GM19351 (cell line): ENCODE measurements around the gene CARD10.
A peak's percentile ranks its signal among the peaks of the same experiment; 100 is the strongest.
"Not testable (repeated sequence)": the region's sequence is repeated elsewhere in the genome, so short reads cannot be mapped to it uniquely, and the experiment has no call there.

Experiments used
- ATAC-seq: cut with Tn5 transposase; IDR thresholded peaks from one replicate; pipeline ENCODE4 v1.9.1; 2021; ENCODE audit warnings: mild to moderate bottlenecking, moderate library complexity; ENCODE audit not compliant: unreplicated experiment

Gene CARD10

GRCh38 chr22:37557321-37558001, 38.2 kb upstream of the CARD10 start:
- no peak for ATAC-seq

GRCh38 chr22:37556710-37557109, 37.5 kb upstream of the CARD10 start:
- ATAC-seq: no peak

- no peak for ATAC-seq
Measured at GRCh38 chr22:37555029-37555428, 35.8 kb upstream of the CARD10 start.

- ATAC-seq: no peak
Measured at GRCh38 chr22:37553725-37554124, 34.5 kb upstream of the CARD10 start.

DNA sequence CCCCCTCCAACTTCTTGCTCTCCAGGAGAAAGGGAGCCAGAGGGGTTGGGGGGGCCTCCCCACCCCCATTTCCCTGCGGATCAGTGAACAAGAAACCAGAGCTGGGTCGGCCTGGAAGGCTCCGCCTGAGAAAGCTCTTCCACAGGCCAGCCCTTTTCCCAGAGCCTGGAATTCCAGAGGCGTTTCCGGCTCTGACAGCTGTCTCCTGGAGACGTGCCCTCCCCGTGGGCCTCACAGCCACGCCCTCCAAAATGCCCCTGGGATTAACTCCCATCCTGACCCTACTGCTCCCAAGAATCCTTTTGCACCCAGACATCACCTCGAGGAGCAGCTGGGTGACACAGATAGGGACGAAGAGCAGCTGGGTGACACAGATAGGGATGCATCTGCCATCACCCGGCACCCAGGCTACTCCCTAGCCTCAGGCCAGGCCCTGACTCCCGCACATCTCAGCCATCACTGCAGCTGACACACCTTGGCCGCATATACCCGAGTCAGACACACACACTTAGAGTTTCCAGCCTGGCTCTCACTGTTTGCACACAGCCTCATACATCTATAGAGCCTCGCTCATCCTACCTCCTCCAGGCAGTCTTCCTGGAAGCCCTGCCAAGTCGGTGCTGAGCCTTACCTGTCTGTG, 33.4 kb upstream of the CARD10 start:
- no peak for ATAC-seq

- ATAC-seq: no peak
Measured at GRCh38 chr22:37551981-37552380, 32.8 kb upstream of the CARD10 start.

- ATAC-seq: not testable (repeated sequence)
Measured at GRCh38 chr22:37550921-37551320, 31.7 kb upstream of the CARD10 start.

DNA sequence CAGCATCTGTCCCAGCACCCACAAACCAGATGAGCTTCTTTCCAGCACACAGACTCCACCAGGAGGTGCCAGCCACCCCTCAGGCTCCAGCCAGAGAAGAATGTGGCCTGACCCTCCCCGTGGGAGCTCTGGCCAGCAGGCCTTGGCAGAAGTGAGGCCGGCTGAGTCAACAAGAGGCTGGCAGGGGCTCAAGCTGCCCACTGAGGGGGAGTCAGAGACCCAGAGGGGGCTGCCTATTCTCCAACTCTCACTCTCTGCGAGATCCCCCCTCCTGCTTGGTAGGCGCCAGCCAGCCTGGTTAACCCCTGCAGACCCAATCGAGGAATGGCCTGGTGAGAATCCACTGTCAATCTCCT, 30.5 kb upstream of the CARD10 start:
- no peak for ATAC-seq

DNA sequence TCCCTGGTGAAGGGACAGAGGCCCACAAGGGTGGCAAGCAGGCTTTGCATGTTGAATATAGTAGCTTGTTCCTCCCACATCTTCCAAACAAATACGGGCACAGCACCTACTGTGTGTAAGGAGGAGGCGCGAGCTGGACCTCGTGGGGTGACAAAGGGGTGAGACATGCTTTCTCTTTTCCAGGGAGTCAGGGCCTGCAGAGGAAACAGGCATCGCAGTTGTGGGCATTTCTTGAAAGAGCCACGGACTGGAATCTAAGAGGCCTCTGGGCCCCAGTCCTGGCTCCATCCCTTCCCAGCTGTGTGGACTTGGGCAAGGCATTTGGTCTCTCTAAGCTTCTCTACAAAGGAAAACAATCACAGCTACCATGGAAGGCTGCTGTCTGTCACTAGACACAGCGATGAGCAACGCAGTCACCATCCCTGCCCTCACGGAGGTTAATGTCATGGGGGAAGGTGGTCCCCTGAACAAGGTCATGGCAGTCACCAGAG, 28.1 kb upstream of the CARD10 start:
- ATAC-seq: no peak

- ATAC-seq: no peak
Measured at GRCh38 chr22:37546437-37547250, 27.4 kb upstream of the CARD10 start.

DNA sequence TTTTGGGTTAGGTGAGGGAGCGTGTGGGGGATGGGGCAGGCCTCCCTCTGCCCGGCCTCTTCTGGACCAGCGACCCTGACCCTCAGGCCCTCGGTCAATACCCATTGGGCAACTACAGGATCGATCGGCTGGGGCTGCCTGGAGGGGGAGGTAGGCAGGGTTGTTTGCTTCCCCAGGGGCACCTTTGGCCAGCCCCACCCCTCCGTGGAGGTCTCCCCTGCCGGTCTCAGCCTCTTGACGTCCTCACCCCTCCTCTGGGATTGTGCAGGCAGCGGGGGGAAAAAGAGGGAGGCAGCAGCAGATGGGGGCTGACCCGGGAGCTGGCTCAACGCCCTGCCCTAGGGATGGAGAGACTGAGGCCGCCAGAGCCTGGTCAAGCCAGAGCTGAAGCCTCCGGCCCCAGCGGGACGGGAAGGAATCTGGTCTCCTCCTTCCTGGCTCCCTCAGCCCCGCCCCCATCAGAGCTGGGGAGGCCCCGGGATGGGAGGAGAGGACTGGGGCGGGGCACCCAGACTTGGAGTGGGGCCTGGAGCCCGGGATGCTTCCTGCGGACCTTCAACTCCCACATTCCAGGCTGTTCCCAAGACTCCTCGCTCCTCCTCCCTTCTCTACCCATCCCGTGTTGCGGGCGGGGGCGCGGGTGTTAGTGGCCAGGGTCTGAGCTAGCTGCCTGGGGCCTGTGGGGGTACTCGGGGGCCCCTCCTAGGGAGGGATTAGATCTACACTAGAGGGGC, 26.7 kb upstream of the CARD10 start:
- no peak for ATAC-seq

GRCh38 chr22:37544955-37545702, 25.9 kb upstream of the CARD10 start:
- ATAC-seq: no peak

DNA sequence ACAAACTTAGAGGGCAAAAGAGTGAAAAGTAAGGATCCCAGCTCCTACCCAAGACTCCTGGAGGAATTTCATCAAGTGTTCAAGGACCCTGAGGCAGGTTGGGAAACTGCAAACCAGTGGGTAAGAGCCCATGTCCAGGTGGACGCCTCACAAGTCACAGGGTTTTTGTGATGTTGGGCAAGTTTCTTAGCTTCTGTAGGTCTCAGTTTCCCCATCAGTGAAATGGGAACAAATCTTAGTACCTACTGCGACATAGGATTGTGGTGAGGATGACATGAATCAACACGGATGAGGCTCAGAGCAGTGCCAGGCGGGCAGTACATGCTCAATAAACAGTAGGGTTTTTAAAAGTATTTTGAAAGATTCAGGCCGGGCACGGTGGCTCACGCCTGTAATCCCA, 23.7 kb upstream of the CARD10 start:
- no peak for ATAC-seq

DNA sequence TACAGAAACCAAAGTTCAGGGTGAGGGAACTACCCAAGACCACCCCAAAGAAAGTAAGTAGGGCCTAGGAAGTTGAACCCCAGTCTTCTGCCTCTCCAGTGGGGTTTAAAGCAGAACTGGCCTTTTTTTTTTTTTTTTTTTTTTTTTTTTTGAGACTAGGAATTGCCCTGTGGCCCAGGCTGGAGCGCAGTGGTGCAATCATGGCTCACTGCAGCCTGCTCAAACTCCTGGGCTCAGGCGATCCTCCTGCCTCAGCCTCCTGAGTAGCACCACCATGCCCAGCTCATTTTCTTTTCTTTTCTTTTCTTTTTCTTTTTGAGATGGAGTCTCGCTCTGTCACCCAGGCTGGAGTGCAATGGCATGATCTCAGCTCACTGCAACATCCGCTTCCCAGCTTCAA, 23.2 kb upstream of the CARD10 start:
- not testable (repeated sequence) for ATAC-seq

- not testable (repeated sequence) for ATAC-seq
Measured at GRCh38 chr22:37539790-37540189, 20.6 kb upstream of the CARD10 start.

GRCh38 chr22:37538590-37539357, 19.6 kb upstream of the CARD10 start:
- peak; percentile 79 for ATAC-seq

GRCh38 chr22:37535159-37535558, 15.9 kb upstream of the CARD10 start:
- no peak for ATAC-seq

DNA sequence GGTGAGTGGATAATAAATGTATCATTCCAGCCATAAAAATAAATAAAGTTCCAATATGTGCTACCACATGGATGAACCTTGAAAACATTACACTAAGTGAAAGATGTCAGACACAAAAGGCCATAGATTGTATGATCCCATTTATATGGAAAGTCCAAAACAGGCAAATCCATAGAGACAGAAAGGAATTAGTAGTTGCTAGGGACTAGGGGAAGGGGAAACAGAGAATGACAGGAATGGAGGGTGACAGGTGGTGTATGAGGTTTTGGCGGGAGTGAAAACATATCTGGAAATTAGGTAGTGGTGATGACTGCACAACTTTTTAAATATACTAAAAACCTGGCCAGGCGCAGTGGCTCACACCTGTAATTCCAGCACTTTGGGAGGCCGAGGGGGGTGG, 15.2 kb upstream of the CARD10 start:
- ATAC-seq: no peak

DNA sequence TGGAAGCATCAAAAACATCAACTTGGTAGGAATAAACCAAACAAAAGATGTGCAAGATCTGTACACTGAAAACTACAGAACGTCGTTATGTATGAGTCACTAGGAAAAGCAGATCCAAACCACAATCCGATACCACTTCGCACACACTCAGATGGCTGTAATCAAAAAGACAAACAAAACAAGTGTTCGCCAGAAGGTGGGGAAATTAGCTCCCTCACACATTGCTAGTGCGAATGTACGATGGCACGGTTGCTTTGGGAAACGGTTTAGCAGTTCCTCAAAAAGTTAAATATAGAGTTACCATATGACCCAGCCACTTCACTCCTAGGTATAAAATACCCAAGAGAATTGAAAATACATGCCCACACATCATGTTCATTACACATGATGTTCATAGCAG, 14.8 kb upstream of the CARD10 start:
- no peak for ATAC-seq
